CD14-positive monocyte (primary cell): ENCODE results near the gene LPXN. TPM values are rescaled to one million over a fixed set of nuclear protein-coding genes. Genes with fewer than 3 reads are reported as not detected.

ENCODE experiments used
- DNase-seq, 3 donors: peaks; one replicate each; pipeline ENCODE4 v3.0.0-alpha.2; 2011 to 2022
- H2AFZ ChIP-seq: 2 replicates; pipeline ENCODE4 v1.6.0; 2012; ENCODE audit warnings: mild to moderate bottlenecking, low read depth, low read length, inconsistent platforms; ENCODE audit not compliant: insufficient read depth, poor library complexity, severe bottlenecking
- H3K27ac ChIP-seq, 2 donors: 1 replicate in 1 of 2; 2 replicates in 1 of 2; pipeline ENCODE4 v1.5.1; 2012 to 2013; ENCODE audit warnings: low read length in 2 of 2, control low read depth in 1 of 2, inconsistent platforms in 1 of 2, low read depth in 1 of 2, mild to moderate bottlenecking in 1 of 2
- H3K27me3 ChIP-seq, 2 donors: one replicate each; pipeline versions ENCODE4 v1.6.0 to v1.6.1; 2011 to 2013; ENCODE audit warnings: low read length in 2 of 2; ENCODE audit not compliant: control insufficient read depth in 2 of 2, insufficient read depth in 2 of 2
- H3K36me3 ChIP-seq, 2 donors: replicated peaks in 1 of 2; 1 replicate in 1 of 2; 2 replicates in 1 of 2; pipeline versions ENCODE4 v1.5.1 to v1.6.1; 2012 to 2013; ENCODE audit warnings: low read length in 2 of 2, control low read depth in 1 of 2, inconsistent platforms in 1 of 2, mild to moderate bottlenecking in 1 of 2; ENCODE audit not compliant: insufficient read depth in 2 of 2, control insufficient read depth in 1 of 2
- H3K4me1 ChIP-seq, 2 donors: 1 replicate in 1 of 2; 2 replicates in 1 of 2; pipeline versions ENCODE4 v1.5.1 to v1.6.1; 2012 to 2013; ENCODE audit warnings: low read length in 2 of 2, control low read depth in 1 of 2, inconsistent platforms in 1 of 2, mild to moderate bottlenecking in 1 of 2, moderate library complexity in 1 of 2; ENCODE audit not compliant: insufficient read depth in 2 of 2, control insufficient read depth in 1 of 2
- H3K4me2 ChIP-seq: replicated peaks from 2 replicates; pipeline ENCODE3; 2012; ENCODE audit warnings: low read length, moderate library complexity, mild to moderate bottlenecking; ENCODE audit not compliant: poor library complexity, severe bottlenecking; ENCODE audit errors: extremely low read depth
- H3K4me3 ChIP-seq, 3 experiments: fragments of 200-600 bp in 1 of 3; sonication (generic) in 1 of 3; replicated peaks in 1 of 3; 1 replicate in 2 of 3; 2 replicates in 1 of 3; pipeline ENCODE4 v1.5.1; 2011 to 2013; ENCODE audit warnings: low read length in 3 of 3, mild to moderate bottlenecking in 3 of 3, control low read depth in 2 of 3, low read depth in 2 of 3, inconsistent platforms in 1 of 3, moderate library complexity in 1 of 3
- H3K79me2 ChIP-seq: 2 replicates; pipeline ENCODE4 v1.6.0; 2012; ENCODE audit warnings: mild to moderate bottlenecking, control low read depth, inconsistent platforms, low read length, moderate library complexity; ENCODE audit not compliant: insufficient read depth
- H3K9ac ChIP-seq: 2 replicates; pipeline ENCODE4 v1.6.0; 2017; ENCODE audit warnings: low read length, mild to moderate bottlenecking; ENCODE audit not compliant: insufficient read depth, poor library complexity, severe bottlenecking
- H3K9me3 ChIP-seq, 2 donors: replicated peaks in 1 of 2; 1 replicate in 1 of 2; 2 replicates in 1 of 2; pipeline versions ENCODE4 v1.5.1 to v1.6.1; 2012 to 2013; ENCODE audit warnings: low read length in 2 of 2, control low read depth in 1 of 2; ENCODE audit not compliant: control insufficient read depth in 1 of 2, insufficient read depth in 1 of 2
- H4K20me1 ChIP-seq: 2 replicates; pipeline ENCODE4 v1.6.0; 2012; ENCODE audit warnings: mild to moderate bottlenecking, low read length, control low read depth, moderate library complexity; ENCODE audit not compliant: insufficient read depth
- H3K27ac Mint-ChIP-seq, 7 donors: one replicate each; pipeline ENCODE4 v1.8.0; 2020; ENCODE audit warnings: mild to moderate bottlenecking in 7 of 7, mixed read lengths in 7 of 7, moderate library complexity in 6 of 7, inconsistent platforms in 2 of 7
- H3K27me3 Mint-ChIP-seq, 3 donors: one replicate each; pipeline ENCODE4 v1.8.0; 2021 to 2022; ENCODE audit warnings: low read depth in 3 of 3, mild to moderate bottlenecking in 3 of 3, mixed read lengths in 3 of 3, moderate library complexity in 3 of 3, inconsistent platforms in 1 of 3
- H3K36me3 Mint-ChIP-seq, 2 donors: one replicate each; pipeline ENCODE4 v1.8.0; 2020; ENCODE audit warnings: mixed read lengths in 2 of 2, inconsistent platforms in 1 of 2, mild to moderate bottlenecking in 1 of 2
- H3K4me1 Mint-ChIP-seq: one replicate; pipeline ENCODE4 v1.8.0; 2020; ENCODE audit warnings: mild to moderate bottlenecking, mixed read lengths
- H3K4me3 Mint-ChIP-seq, 2 donors: one replicate each; pipeline ENCODE4 v1.8.0; 2020; ENCODE audit warnings: mild to moderate bottlenecking in 2 of 2, mixed read lengths in 2 of 2, moderate library complexity in 1 of 2
- H3K9me3 Mint-ChIP-seq, 7 donors: one replicate each; pipeline ENCODE4 v1.8.0; 2020 to 2022; ENCODE audit warnings: mixed read lengths in 7 of 7, mild to moderate bottlenecking in 6 of 7, moderate library complexity in 6 of 7, inconsistent platforms in 2 of 7
- WGBS: methylation state at CpG from one replicate; pipeline ENCODE4 v1.1.5; 2013; ENCODE audit warnings: missing lambda C conversion rate; ENCODE audit not compliant: insufficient coverage; 5-methylcytosine and 5-hydroxymethylcytosine counted together
- intact Hi-C, 2 donors: fragments of 100-400 bp; cut with micrococcal nuclease; formaldehyde crosslinking; loops; one replicate each; pipeline versions ENCODE4 v1.15.0 to v1.15.1; 2023
- polyA plus RNA-seq, 3 donors: library from polyadenylated mRNA; depleted of rRNA in 1 of 3; unstranded in 2 of 3; stranded (reverse) in 1 of 3; fragments of 300-500 nt in 2 of 3; fragments of >200 nt in 1 of 3; fragmentation: Illumina TruSeq in 2 of 3; gene quantifications; 1 replicate in 2 of 3; 2 replicates in 1 of 3; pipeline ENCODE4 v1.2.3, GENCODE V29; 2012 to 2021
- TF ChIP-seq, protein P1 (sequence below): fragments of 200-600 bp; IDR thresholded peaks from one replicate; pipeline ENCODE4 v1.8.0; 2022; ENCODE audit warnings: antibody characterized with exemption, mild to moderate bottlenecking

LPXN gene
- polyA plus RNA-seq, 3 donors = 81.3 to 133 (median 101) TPM

DNA sequence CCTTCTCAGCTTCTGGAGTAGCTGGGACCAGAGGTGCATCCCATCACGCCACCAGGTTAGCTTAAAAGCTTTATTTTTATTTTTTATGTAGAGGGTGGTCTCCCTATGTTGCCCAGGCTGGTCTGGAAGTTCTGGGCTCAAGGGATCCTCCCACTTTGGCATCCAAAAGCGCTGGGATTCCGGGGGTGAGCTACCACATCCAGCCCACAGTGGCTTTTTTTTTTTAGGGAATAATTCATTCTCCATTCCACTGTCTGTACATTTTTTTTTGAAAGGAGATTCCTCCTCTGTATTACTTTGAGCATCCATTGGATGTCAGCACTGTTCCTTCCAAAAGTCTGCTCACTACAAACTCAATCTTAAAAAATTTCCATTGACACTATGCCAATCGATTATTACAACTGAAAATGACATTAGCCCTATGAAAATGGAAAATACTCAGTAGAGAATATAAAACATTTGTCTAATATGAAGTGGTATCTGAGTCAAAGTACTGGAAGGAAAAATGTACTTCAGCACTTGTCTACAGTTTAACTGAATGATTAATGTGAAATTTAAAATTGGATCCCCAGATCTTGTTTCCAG lies 1.3 kb upstream of the LPXN start:
- Mint-ChIP-seq H3K36me3 (peaks cover 4% of the 10 kb centered on the region in 2 donors), H3K4me3 (peak overlapping the region; percentile 99 to 100), H3K9me3 (peaks cover 0 to 2% (median 0%) of the 10 kb centered on the region in 7 donors), H3K27ac (peak overlapping the region; percentile 100), H3K4me1 (peaks cover 62% of the 10 kb centered on the region), H3K27me3 (peaks cover 0 to 2% (median 0%) of the 10 kb centered on the region in 3 donors)
- Histone ChIP-seq H3K4me1 (peaks cover 72 to 78% of the 10 kb centered on the region in 2 donors), H3K79me2 (peaks cover 72% of the 10 kb centered on the region), H3K4me2 (peak overlapping the region; percentile 71), H2AFZ (no peak overlapping the region), H3K27ac (peak overlapping the region; percentile 100), H3K9ac (peak overlapping the region; percentile 98), H4K20me1 (peaks cover 36% of the 10 kb centered on the region), H3K4me3 (peak overlapping the region; percentile 48 to 99 (median 75)), H3K27me3 (no peaks in the 10 kb centered on the region), H3K9me3 (no peaks in the 10 kb centered on the region), H3K36me3 (no peaks in the 10 kb centered on the region)
- intact Hi-C loops = loop anchor here in 1 of 2 donors (5.0 to 10.0 kb wide), 5 partner anchors 568 to 1040 kb away; partner anchors contain the start of genes FAM111A, MPEG1, OSBP and ZDHHC5
- WGBS = no CpG with 5 or more reads among the region's 4 CpGs
- TF ChIP-seq, protein P1, sequence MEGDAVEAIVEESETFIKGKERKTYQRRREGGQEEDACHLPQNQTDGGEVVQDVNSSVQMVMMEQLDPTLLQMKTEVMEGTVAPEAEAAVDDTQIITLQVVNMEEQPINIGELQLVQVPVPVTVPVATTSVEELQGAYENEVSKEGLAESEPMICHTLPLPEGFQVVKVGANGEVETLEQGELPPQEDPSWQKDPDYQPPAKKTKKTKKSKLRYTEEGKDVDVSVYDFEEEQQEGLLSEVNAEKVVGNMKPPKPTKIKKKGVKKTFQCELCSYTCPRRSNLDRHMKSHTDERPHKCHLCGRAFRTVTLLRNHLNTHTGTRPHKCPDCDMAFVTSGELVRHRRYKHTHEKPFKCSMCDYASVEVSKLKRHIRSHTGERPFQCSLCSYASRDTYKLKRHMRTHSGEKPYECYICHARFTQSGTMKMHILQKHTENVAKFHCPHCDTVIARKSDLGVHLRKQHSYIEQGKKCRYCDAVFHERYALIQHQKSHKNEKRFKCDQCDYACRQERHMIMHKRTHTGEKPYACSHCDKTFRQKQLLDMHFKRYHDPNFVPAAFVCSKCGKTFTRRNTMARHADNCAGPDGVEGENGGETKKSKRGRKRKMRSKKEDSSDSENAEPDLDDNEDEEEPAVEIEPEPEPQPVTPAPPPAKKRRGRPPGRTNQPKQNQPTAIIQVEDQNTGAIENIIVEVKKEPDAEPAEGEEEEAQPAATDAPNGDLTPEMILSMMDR = peak; percentile 36
- peak in 2 of 3 donors; percentile 12 to 36 for DNase-seq

DNA sequence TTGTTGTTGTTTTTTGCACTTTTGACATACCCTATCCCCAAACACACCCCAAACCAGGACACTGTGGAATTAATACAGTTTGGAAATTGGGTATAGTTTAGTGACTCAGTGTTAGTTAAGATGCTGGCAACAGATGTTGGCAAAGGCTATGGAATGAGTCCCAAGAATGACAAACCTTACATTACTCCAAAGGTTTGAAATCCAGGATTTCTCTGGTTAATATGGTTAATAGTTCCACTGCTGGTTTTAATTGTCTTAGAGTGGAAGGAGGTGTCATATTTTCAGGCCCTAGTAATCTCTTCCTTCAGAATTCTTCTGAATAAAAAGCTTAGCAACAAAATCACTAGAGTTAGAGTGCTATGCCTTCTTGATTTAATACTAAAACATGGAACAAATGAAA lies 775 bp downstream of the LPXN start:
- H3K9me3 ChIP-seq = no peaks in the 10 kb centered on the region
- H3K4me1 Mint-ChIP-seq = peaks cover 51% of the 10 kb centered on the region
- H3K4me2 ChIP-seq = peak overlapping the region; percentile 92
- H3K4me3 ChIP-seq = peak overlapping the region; percentile 44 to 88 (median 75)
- peaks cover 58 to 61% of the 10 kb centered on the region in 2 donors for H3K4me1 ChIP-seq
- H3K36me3 ChIP-seq = peaks cover 7 to 10% of the 10 kb centered on the region in 2 donors
- peak overlapping the region; percentile 72 to 91 for H3K4me3 Mint-ChIP-seq
- H3K27me3 Mint-ChIP-seq = peaks cover 0 to 2% (median 0%) of the 10 kb centered on the region in 3 donors
- peak overlapping the region; percentile 98 for H3K9ac ChIP-seq
- peaks cover 0 to 2% (median 0%) of the 10 kb centered on the region in 7 donors for H3K9me3 Mint-ChIP-seq
- H3K27ac ChIP-seq = peak overlapping the region; percentile 84 to 100
- peak in 2 of 3 donors; percentile 26 to 57 for DNase-seq
- intact Hi-C loops = loop anchor here in 1 of 2 donors (5.0 to 10.0 kb wide), 5 partner anchors 570 to 1042 kb away; partner anchors contain the start of genes FAM111A, MPEG1, OSBP and ZDHHC5
- TF ChIP-seq, protein P1 = no peak
- peaks cover 70% of the 10 kb centered on the region for H3K79me2 ChIP-seq
- H2AFZ ChIP-seq = no peak overlapping the region
- peak overlapping the region; percentile 96 to 100 (median 100) for H3K27ac Mint-ChIP-seq
- peaks cover 9 to 10% of the 10 kb centered on the region in 2 donors for H3K36me3 Mint-ChIP-seq
- peaks cover 26% of the 10 kb centered on the region for H4K20me1 ChIP-seq
- H3K27me3 ChIP-seq = no peaks in the 10 kb centered on the region
